ENCODE results near the gene CPN2. TPM values are rescaled to one million over a fixed set of nuclear protein-coding genes. Genes with fewer than 3 reads are reported as not detected.

CPN2 gene
- total and polyA plus RNA-seq, 2 of the 13 experiments (the other 11 are each of a cell fraction or from before 2014, with no cell fraction given) = 26.7 to 27.7 TPM

- TF ChIP-seq HOMEZ (CRISPR knock-in tag; IDR thresholded peaks at IDR 0.05; ENCODE audit: low read depth) (no peak), ZNF678 (CRISPR knock-in tag; IDR thresholded peaks at IDR 0.05) (no peak), THAP7 (CRISPR knock-in tag; IDR thresholded peaks at IDR 0.05) (no peak), FLYWCH1 (CRISPR knock-in tag; IDR thresholded peaks at IDR 0.05) (0 out of 2 replicates have a peak, but pooled peaks have one; percentile 41), ZNF121 (CRISPR knock-in tag; IDR thresholded peaks at IDR 0.05) (peak; percentile 14; the same call in 1 of the 2 replicates), ZNF75D (CRISPR knock-in tag; IDR thresholded peaks at IDR 0.05; ENCODE audit: borderline replicate concordance) (no peak), ZNF549 (CRISPR knock-in tag; IDR thresholded peaks at IDR 0.05) (no peak), ZFYVE20 (CRISPR knock-in tag; IDR thresholded peaks at IDR 0.05; ENCODE audit: borderline replicate concordance, low read depth) (no peak), REL (CRISPR knock-in tag; conservative IDR thresholded peaks at IDR 0.05) (no peak), ZNF598 (CRISPR knock-in tag; IDR thresholded peaks at IDR 0.05; ENCODE audit: borderline replicate concordance) (no peak), MBD4 (IDR thresholded peaks at IDR 0.05; ENCODE audit: borderline replicate concordance, low read length) (no peak), ZFP90 (CRISPR knock-in tag; IDR thresholded peaks at IDR 0.05; ENCODE audit: borderline replicate concordance) (peak; percentile 53; the same call in 1 of the 2 replicates), ZMAT5 (CRISPR knock-in tag; IDR thresholded peaks at IDR 0.05; ENCODE audit: borderline replicate concordance, low read depth) (no peak), REPIN1 (CRISPR knock-in tag; IDR thresholded peaks at IDR 0.05; ENCODE audit: borderline replicate concordance, low read depth) (peak; percentile 55; the same call in 1 of the 2 replicates), CC2D1A (CRISPR knock-in tag; IDR thresholded peaks at IDR 0.05) (no peak), EEA1 (CRISPR knock-in tag; IDR thresholded peaks at IDR 0.05; ENCODE audit: borderline replicate concordance) (no peak), NR2F2 (IDR thresholded peaks at IDR 0.05; ENCODE audit: borderline replicate concordance, low read depth) (no peak), MAFK (conservative IDR thresholded peaks at IDR 0.05 in 1 of 2, IDR thresholded peaks at IDR 0.05 in 1 of 2; ENCODE audit: low read length in 2 of 2) (no peak), GABPB1 (CRISPR knock-in tag; IDR thresholded peaks at IDR 0.05) (peak; percentile 67; the same call in 1 of the 2 replicates), ZMYM4 (CRISPR knock-in tag; IDR thresholded peaks at IDR 0.05) (peak; percentile 35; the same call in 1 of the 2 replicates), ZNF17 (CRISPR knock-in tag; IDR thresholded peaks at IDR 0.05) (no peak), PHF21A (CRISPR knock-in tag; IDR thresholded peaks at IDR 0.05) (peak; percentile 28; the same call in 1 of the 2 replicates), TCF7L2 (IDR thresholded peaks at IDR 0.05; ENCODE audit: low read depth, low read length) (no peak), KLF11 (CRISPR knock-in tag; IDR thresholded peaks at IDR 0.05) (no peak), GPN1 (CRISPR knock-in tag; IDR thresholded peaks at IDR 0.05; ENCODE audit: borderline replicate concordance) (no peak), ZNF101 (CRISPR knock-in tag; IDR thresholded peaks at IDR 0.05; ENCODE audit: borderline replicate concordance, low read depth) (no peak)
- TF ChIP-seq, protein P1, sequence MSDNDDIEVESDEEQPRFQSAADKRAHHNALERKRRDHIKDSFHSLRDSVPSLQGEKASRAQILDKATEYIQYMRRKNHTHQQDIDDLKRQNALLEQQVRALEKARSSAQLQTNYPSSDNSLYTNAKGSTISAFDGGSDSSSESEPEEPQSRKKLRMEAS (IDR thresholded peaks at IDR 0.05) = peak; percentile 60; the same call in 1 of the 2 replicates
Observed at GRCh38 chr3:194315088-194315964, 35.8 kb downstream of the CPN2 start (continued).
